ENCODE results near the gene EPG5.
"Not testable (repeated sequence)": the region's sequence is repeated elsewhere in the genome, so short reads cannot be mapped to it uniquely, and the experiment has no call there.

- not testable (repeated sequence) for TF ChIP-seq CTCF (conservative IDR thresholded peaks at IDR 0.05; ENCODE audit: low read length); EZH2phosphoT487 (IDR thresholded peaks at IDR 0.05; ENCODE audit: borderline replicate concordance, low read depth, low read length)
Observed at GRCh38 chr18:45848643-45849042, 118.5 kb downstream of the EPG5 start.
